ENCODE measurements around the gene TAPBP.
"Not testable (repeated sequence)": the region's sequence is repeated elsewhere in the genome, so short reads cannot be mapped to it uniquely, and the experiment has no call there.

The TAPBP gene

GRCh38 chr6:33296797-33297405, 17.0 kb downstream of the TAPBP start:
- no peak for DNase-seq (ENCODE audit: low read depth in 2 of 2)

- no peak for DNase-seq (ENCODE audit: low read depth in 2 of 2)
Measured at GRCh38 chr6:33295621-33296369, 18.1 kb downstream of the TAPBP start.

GRCh38 chr6:33294086-33294823, 19.6 kb downstream of the TAPBP start:
- DNase-seq (ENCODE audit: low read depth in 2 of 2) = no peak

GRCh38 chr6:33292996-33293682, 20.7 kb downstream of the TAPBP start:
- no peak for DNase-seq (ENCODE audit: low read depth in 2 of 2)

GRCh38 chr6:33290459-33290858, 23.4 kb downstream of the TAPBP start:
- no peak for DNase-seq (ENCODE audit: low read depth in 2 of 2)

- no peak for DNase-seq (ENCODE audit: low read depth in 2 of 2)
Measured at GRCh38 chr6:33289784-33290315, 24.0 kb downstream of the TAPBP start.

- peak in 1 of 2 donors; percentile 54 for DNase-seq (ENCODE audit: low read depth in 2 of 2)
Measured at GRCh38 chr6:33288921-33289783, 24.7 kb downstream of the TAPBP start, which contains the start of the genes PFDN6 and WDR46. PFDN6 (plus strand) TSS chr6:33289601; CDS start chr6:33289857, 256 bp downstream. WDR46 (minus strand) TSS chr6:33289239; CDS start chr6:33289170, 69 bp downstream.

GRCh38 chr6:33288141-33288920, 25.5 kb downstream of the TAPBP start:
- no peak for DNase-seq (ENCODE audit: low read depth in 2 of 2)

- DNase-seq (ENCODE audit: low read depth in 2 of 2) = no peak
Measured at GRCh38 chr6:33286946-33287914, 26.6 kb downstream of the TAPBP start.

GRCh38 chr6:33285214-33285613, 28.7 kb downstream of the TAPBP start:
- DNase-seq (ENCODE audit: low read depth in 2 of 2) = not testable (repeated sequence)

- no peak for DNase-seq (ENCODE audit: low read depth in 2 of 2)
Measured at GRCh38 chr6:33280539-33280938, 33.3 kb downstream of the TAPBP start.

GRCh38 chr6:33279971-33280511, 33.8 kb downstream of the TAPBP start:
- DNase-seq (ENCODE audit: low read depth in 2 of 2) = no peak

GRCh38 chr6:33279257-33279695, 34.6 kb downstream of the TAPBP start:
- no peak for DNase-seq (ENCODE audit: low read depth in 2 of 2)

GRCh38 chr6:33278810-33279209, 35.1 kb downstream of the TAPBP start:
- DNase-seq (ENCODE audit: low read depth in 2 of 2) = no peak

- no peak for DNase-seq (ENCODE audit: low read depth in 2 of 2)
Measured at GRCh38 chr6:33278392-33278741, 35.5 kb downstream of the TAPBP start.

- DNase-seq (ENCODE audit: low read depth in 2 of 2) = no peak
Measured at GRCh38 chr6:33277663-33278391, 36.1 kb downstream of the TAPBP start.

GRCh38 chr6:33276864-33277662, 36.8 kb downstream of the TAPBP start, which contains the start of gene B3GALT4:
B3GALT4 (plus strand) TSS chr6:33277123; CDS start chr6:33277420, 297 bp downstream.
- no peak for DNase-seq (ENCODE audit: low read depth in 2 of 2)
